ENCODE data around the gene ADAMTS3.

The ADAMTS3 gene

GRCh38 chr4:72442715-72443114 is 126.3 kb downstream of the ADAMTS3 start:
- no peak overlapping the region for H3K9ac ChIP-seq (ENCODE audit: low read depth, low read length, poor library complexity)
- H3K9me3 ChIP-seq (replicated peaks in 1 of 2; ENCODE audit: control insufficient read depth in 2 of 2, insufficient read depth in 1 of 2, low read depth in 1 of 2, low read length in 2 of 2) = no peaks in the 10 kb centered on the region
- H3K27ac ChIP-seq (replicated peaks; ENCODE audit: low read length) = no peak overlapping the region
- no peaks in the 10 kb centered on the region for H3K36me3 ChIP-seq (replicated peaks in 1 of 2; ENCODE audit: control insufficient read depth in 2 of 2, insufficient read depth in 2 of 2, low read length in 2 of 2)
- H2AK5ac ChIP-seq (ENCODE audit: low read depth, low read length) = no peak overlapping the region
- no peaks in the 10 kb centered on the region for H3K27me3 ChIP-seq (ENCODE audit: control insufficient read depth in 3 of 3, insufficient read depth in 3 of 3, low read depth in 1 of 3, low read length in 3 of 3)
- no peaks in the 10 kb centered on the region for H3K4me1 ChIP-seq (ENCODE audit: control insufficient read depth in 2 of 2, insufficient read depth in 1 of 2, low read depth in 1 of 2, low read length in 2 of 2)
- H4K91ac ChIP-seq (ENCODE audit: low read depth, low read length, poor library complexity) = no peak overlapping the region
- no peak overlapping the region for H3K4me2 ChIP-seq (ENCODE audit: insufficient read depth, low read length, poor library complexity, severe bottlenecking)
- no peak overlapping the region for H2AFZ ChIP-seq (ENCODE audit: low read length)
- no CpG with 5 or more reads among the region's 5 CpGs for WGBS, 2 donors (ENCODE audit: extremely low coverage in 2 of 2, insufficient read length in 2 of 2, insufficient replicate concordance in 1 of 2)
- H3K23ac ChIP-seq (ENCODE audit: low read depth, low read length, poor library complexity) = no peak overlapping the region
- H3K4ac ChIP-seq (ENCODE audit: low read length) = no peak overlapping the region
- H4K8ac ChIP-seq (ENCODE audit: low read depth, low read length) = no peak overlapping the region
- no peak overlapping the region for H2BK120ac ChIP-seq (ENCODE audit: low read depth, low read length)
- no peak overlapping the region for H3K14ac ChIP-seq (ENCODE audit: low read length)
- H3K4me3 ChIP-seq (ENCODE audit: low read length in 2 of 2) = no peak overlapping the region
- H2BK15ac ChIP-seq (ENCODE audit: low read length) = no peak overlapping the region
- H3K18ac ChIP-seq (ENCODE audit: low read length) = no peak overlapping the region
- H2BK12ac ChIP-seq (ENCODE audit: low read length) = no peak overlapping the region
- DNase-seq (ENCODE audit: low spot score) = no peak
- no peaks in the 10 kb centered on the region for H3K79me1 ChIP-seq (ENCODE audit: low read depth, low read length)
- H2BK5ac ChIP-seq (ENCODE audit: low read length) = no peak overlapping the region

- no peak overlapping the region for H2BK12ac ChIP-seq (ENCODE audit: low read length)
- H3K14ac ChIP-seq (ENCODE audit: low read length) = no peak overlapping the region
- H2AK5ac ChIP-seq (ENCODE audit: low read depth, low read length) = no peak overlapping the region
- no peak overlapping the region for H3K4me3 ChIP-seq (ENCODE audit: low read length in 2 of 2)
- no peak overlapping the region for H3K4ac ChIP-seq (ENCODE audit: low read length)
- H2BK120ac ChIP-seq (ENCODE audit: low read depth, low read length) = no peak overlapping the region
- no peak overlapping the region for H2AFZ ChIP-seq (ENCODE audit: low read length)
- no peak overlapping the region for H2BK15ac ChIP-seq (ENCODE audit: low read length)
- no CpG with 5 or more reads among the region's 2 CpGs for WGBS, 2 donors (ENCODE audit: extremely low coverage in 2 of 2, insufficient read length in 2 of 2, insufficient replicate concordance in 1 of 2)
- no peak overlapping the region for H3K9ac ChIP-seq (ENCODE audit: low read depth, low read length, poor library complexity)
- no peak for DNase-seq (ENCODE audit: low spot score)
- H4K8ac ChIP-seq (ENCODE audit: low read depth, low read length) = no peak overlapping the region
- no peak overlapping the region for H3K18ac ChIP-seq (ENCODE audit: low read length)
- H3K36me3 ChIP-seq (replicated peaks in 1 of 2; ENCODE audit: control insufficient read depth in 2 of 2, insufficient read depth in 2 of 2, low read length in 2 of 2) = no peaks in the 10 kb centered on the region
- H3K23ac ChIP-seq (ENCODE audit: low read depth, low read length, poor library complexity) = no peak overlapping the region
- no peak overlapping the region for H3K4me2 ChIP-seq (ENCODE audit: insufficient read depth, low read length, poor library complexity, severe bottlenecking)
- H3K27ac ChIP-seq (replicated peaks; ENCODE audit: low read length) = no peak overlapping the region
- no peaks in the 10 kb centered on the region for H3K9me3 ChIP-seq (replicated peaks in 1 of 2; ENCODE audit: control insufficient read depth in 2 of 2, insufficient read depth in 1 of 2, low read depth in 1 of 2, low read length in 2 of 2)
- no peaks in the 10 kb centered on the region for H3K27me3 ChIP-seq (ENCODE audit: control insufficient read depth in 3 of 3, insufficient read depth in 3 of 3, low read depth in 1 of 3, low read length in 3 of 3)
- H2BK5ac ChIP-seq (ENCODE audit: low read length) = no peak overlapping the region
- H3K79me1 ChIP-seq (ENCODE audit: low read depth, low read length) = no peaks in the 10 kb centered on the region
- no peaks in the 10 kb centered on the region for H3K4me1 ChIP-seq (ENCODE audit: control insufficient read depth in 2 of 2, insufficient read depth in 1 of 2, low read depth in 1 of 2, low read length in 2 of 2)
- H4K91ac ChIP-seq (ENCODE audit: low read depth, low read length, poor library complexity) = no peak overlapping the region
Measured at GRCh38 chr4:72442147-72442546, 126.9 kb downstream of the ADAMTS3 start.

GRCh38 chr4:72440386-72440785 is 128.6 kb downstream of the ADAMTS3 start:
- H3K9ac ChIP-seq (ENCODE audit: low read depth, low read length, poor library complexity) = no peak overlapping the region
- H3K27ac ChIP-seq (replicated peaks; ENCODE audit: low read length) = no peak overlapping the region
- no peak overlapping the region for H4K8ac ChIP-seq (ENCODE audit: low read depth, low read length)
- H3K9me3 ChIP-seq (replicated peaks in 1 of 2; ENCODE audit: control insufficient read depth in 2 of 2, insufficient read depth in 1 of 2, low read depth in 1 of 2, low read length in 2 of 2) = no peaks in the 10 kb centered on the region
- DNase-seq (ENCODE audit: low spot score) = no peak
- WGBS, 2 donors (ENCODE audit: extremely low coverage in 2 of 2, insufficient read length in 2 of 2, insufficient replicate concordance in 1 of 2) = no CpG with 5 or more reads among the region's 1 CpG
- H3K18ac ChIP-seq (ENCODE audit: low read length) = no peak overlapping the region
- no peak overlapping the region for H4K91ac ChIP-seq (ENCODE audit: low read depth, low read length, poor library complexity)
- no peaks in the 10 kb centered on the region for H3K79me1 ChIP-seq (ENCODE audit: low read depth, low read length)
- no peak overlapping the region for H3K4me3 ChIP-seq (ENCODE audit: low read length in 2 of 2)
- no peak overlapping the region for H2AK5ac ChIP-seq (ENCODE audit: low read depth, low read length)
- H3K36me3 ChIP-seq (replicated peaks in 1 of 2; ENCODE audit: control insufficient read depth in 2 of 2, insufficient read depth in 2 of 2, low read length in 2 of 2) = no peaks in the 10 kb centered on the region
- H2AFZ ChIP-seq (ENCODE audit: low read length) = no peak overlapping the region
- H2BK15ac ChIP-seq (ENCODE audit: low read length) = no peak overlapping the region
- no peak overlapping the region for H2BK12ac ChIP-seq (ENCODE audit: low read length)
- no peak overlapping the region for H2BK120ac ChIP-seq (ENCODE audit: low read depth, low read length)
- no peak overlapping the region for H3K4me2 ChIP-seq (ENCODE audit: insufficient read depth, low read length, poor library complexity, severe bottlenecking)
- H3K4ac ChIP-seq (ENCODE audit: low read length) = no peak overlapping the region
- H2BK5ac ChIP-seq (ENCODE audit: low read length) = no peak overlapping the region
- H3K23ac ChIP-seq (ENCODE audit: low read depth, low read length, poor library complexity) = no peak overlapping the region
- no peaks in the 10 kb centered on the region for H3K4me1 ChIP-seq (ENCODE audit: control insufficient read depth in 2 of 2, insufficient read depth in 1 of 2, low read depth in 1 of 2, low read length in 2 of 2)
- no peak overlapping the region for H3K14ac ChIP-seq (ENCODE audit: low read length)
- no peaks in the 10 kb centered on the region for H3K27me3 ChIP-seq (ENCODE audit: control insufficient read depth in 3 of 3, insufficient read depth in 3 of 3, low read depth in 1 of 3, low read length in 3 of 3)

GRCh38 chr4:72432975-72433374 is 136.0 kb downstream of the ADAMTS3 start:
- Histone ChIP-seq H3K4me2 (ENCODE audit: insufficient read depth, low read length, poor library complexity, severe bottlenecking) (no peak overlapping the region), H4K8ac (ENCODE audit: low read depth, low read length) (no peak overlapping the region), H3K9me3 (replicated peaks in 1 of 2; ENCODE audit: control insufficient read depth in 2 of 2, insufficient read depth in 1 of 2, low read depth in 1 of 2, low read length in 2 of 2) (no peaks in the 10 kb centered on the region), H3K27ac (replicated peaks; ENCODE audit: low read length) (no peak overlapping the region), H3K23ac (ENCODE audit: low read depth, low read length, poor library complexity) (no peak overlapping the region), H2AFZ (ENCODE audit: low read length) (no peak overlapping the region), H2BK12ac (ENCODE audit: low read length) (no peak overlapping the region), H3K79me1 (ENCODE audit: low read depth, low read length) (no peaks in the 10 kb centered on the region), H3K4me3 (ENCODE audit: low read length in 2 of 2) (no peak overlapping the region), H3K27me3 (ENCODE audit: control insufficient read depth in 3 of 3, insufficient read depth in 3 of 3, low read depth in 1 of 3, low read length in 3 of 3) (no peaks in the 10 kb centered on the region), H3K18ac (ENCODE audit: low read length) (no peak overlapping the region), H3K4me1 (ENCODE audit: control insufficient read depth in 2 of 2, insufficient read depth in 1 of 2, low read depth in 1 of 2, low read length in 2 of 2) (no peaks in the 10 kb centered on the region), H2AK5ac (ENCODE audit: low read depth, low read length) (no peak overlapping the region), H2BK120ac (ENCODE audit: low read depth, low read length) (no peak overlapping the region), H3K36me3 (replicated peaks in 1 of 2; ENCODE audit: control insufficient read depth in 2 of 2, insufficient read depth in 2 of 2, low read length in 2 of 2) (no peaks in the 10 kb centered on the region), H4K91ac (ENCODE audit: low read depth, low read length, poor library complexity) (no peak overlapping the region), H2BK15ac (ENCODE audit: low read length) (no peak overlapping the region), H3K14ac (ENCODE audit: low read length) (no peak overlapping the region), H2BK5ac (ENCODE audit: low read length) (no peak overlapping the region), H3K9ac (ENCODE audit: low read depth, low read length, poor library complexity) (no peak overlapping the region), H3K4ac (ENCODE audit: low read length) (no peak overlapping the region)
- no CpG with 5 or more reads among the region's 2 CpGs for WGBS, 2 donors (ENCODE audit: extremely low coverage in 2 of 2, insufficient read length in 2 of 2, insufficient replicate concordance in 1 of 2)
- no peak for DNase-seq (ENCODE audit: low spot score)
